K562 (cell line): Measurements from ENCODE around the gene SLAMF6. TPM values are rescaled to one million over a fixed set of nuclear protein-coding genes. Genes with fewer than 3 reads are reported as not detected.

ENCODE experiments used
- BRCA1 ChIP-seq, 2 experiments: fragments of 450-650 bp in 1 of 2; sonication (generic) in 1 of 2; formaldehyde crosslinking in 1 of 2; IDR thresholded peaks; 2 replicates each; pipeline versions ENCODE4 v1.5.0 to v1.6.1; 2017 to 2020; ENCODE audit warnings: mild to moderate bottlenecking in 1 of 2, missing genetic modification reagents in 1 of 2
- CBFA2T2 ChIP-seq: fragments of 450-650 bp; conservative IDR thresholded peaks from 2 replicates; pipeline ENCODE4 v1.6.1; 2017; ENCODE audit warnings: mild to moderate bottlenecking
- E2F8 ChIP-seq: fragments of 450-650 bp; IDR thresholded peaks from 2 replicates; pipeline ENCODE4 v1.7.1; 2018; ENCODE audit warnings: mild to moderate bottlenecking, low read depth; ENCODE audit not compliant: partially characterized antibody
- HEY1 ChIP-seq: fragments of 250-450 bp; sonication (Bioruptor Pico); IDR thresholded peaks from 2 replicates; pipeline ENCODE4 v1.5.0; 2020; ENCODE audit warnings: mild to moderate bottlenecking, moderate library complexity, borderline replicate concordance
- HNRNPUL1 ChIP-seq: fragments of 200-400 bp; formaldehyde crosslinking; IDR thresholded peaks from 2 replicates; pipeline ENCODE4 v1.6.1; 2017; ENCODE audit warnings: low read length
- IRF1 ChIP-seq: sonication (generic); formaldehyde crosslinking; IDR thresholded peaks from 2 replicates; pipeline ENCODE4 v1.8.0; 2022; ENCODE audit warnings: missing genetic modification reagents, mild to moderate bottlenecking, borderline replicate concordance
- LEF1 ChIP-seq: fragments of 450-650 bp; IDR thresholded peaks from 2 replicates; pipeline ENCODE4 v1.6.1; 2016; ENCODE audit warnings: mild to moderate bottlenecking
- NCOR1 ChIP-seq: fragments of 450-650 bp; IDR thresholded peaks from 2 replicates; pipeline ENCODE4 v1.6.1; 2016; ENCODE audit warnings: mild to moderate bottlenecking, moderate library complexity
- NFE2 ChIP-seq: IDR thresholded peaks from 2 replicates; pipeline ENCODE4 v1.6.1; 2014; ENCODE audit warnings: antibody characterized with exemption, low read depth
- TEAD4 ChIP-seq, 2 experiments: sonication (generic) in 1 of 2; formaldehyde crosslinking in 1 of 2; IDR thresholded peaks; 2 replicates each; pipeline versions ENCODE4 v1.6.1 to v1.8.0; 2012 to 2022; ENCODE audit warnings: borderline replicate concordance in 1 of 2, inconsistent platforms in 1 of 2, low read length in 1 of 2, mild to moderate bottlenecking in 1 of 2, missing genetic modification reagents in 1 of 2
- ZEB2 ChIP-seq: fragments of 450-650 bp; IDR thresholded peaks from 2 replicates; pipeline ENCODE4 v1.6.1; 2016
- ZNF174 ChIP-seq: fragments of 250-450 bp; sonication (Bioruptor Pico); IDR thresholded peaks from 2 replicates; pipeline ENCODE4 v1.4.0; 2020; ENCODE audit warnings: mild to moderate bottlenecking
- ZNF584 ChIP-seq: fragments of 200-800 bp; sonication (Bioruptor generic); IDR thresholded peaks from 2 replicates; pipeline ENCODE4 v1.6.1; 2016; ENCODE audit warnings: low read depth, mild to moderate bottlenecking, missing genetic modification characterization, missing compliant biosample characterization
- ZNF639 ChIP-seq, 2 experiments: fragments of 200-800 bp in 1 of 2; sonication (Bioruptor generic) in 1 of 2; sonication (generic) in 1 of 2; formaldehyde crosslinking in 1 of 2; IDR thresholded peaks in 1 of 2; conservative IDR thresholded peaks in 1 of 2; 2 replicates each; pipeline versions ENCODE4 v1.5.0 to v1.6.1; 2016 to 2020; ENCODE audit warnings: missing compliant biosample characterization in 1 of 2, missing genetic modification characterization in 1 of 2, missing genetic modification reagents in 1 of 2
- polyA plus RNA-seq, 8 experiments: library from polyadenylated mRNA; depleted of rRNA in 4 of 8; stranded (reverse) in 5 of 8; unstranded in 3 of 8; fragments of >200 nt; fragmentation: Nextera tagmentation in 2 of 8; fragmentation: Illumina TruSeq in 1 of 8; extraction: Ambion mirVana in 2 of 8; extraction: Trizol in 1 of 8; gene quantifications; 2 replicates each; pipeline versions ENCODE4 v1.2.1 to v1.2.3, GENCODE V29; 2011 to 2014; ENCODE audit warnings: inconsistent platforms in 1 of 8, missing spikeins in 1 of 8
- total RNA-seq, 7 experiments: library from RNA; depleted of rRNA in 6 of 7; stranded (reverse); fragments of >200 nt in 6 of 7; fragmentation: Illumina TruSeq in 2 of 7; extraction: Trizol in 2 of 7; gene quantifications; 2 replicates each; pipeline versions ENCODE4 v1.2.1 to v1.2.3, GENCODE V29; 2011 to 2021; ENCODE audit warnings: low replicate concordance in 1 of 7
- TF ChIP-seq, protein P1 (sequence below): fragments of 150-350 bp; conservative IDR thresholded peaks from 2 replicates; pipeline ENCODE4 v1.6.1; 2014; ENCODE audit warnings: low read length

The SLAMF6 gene
- total and polyA plus RNA-seq, 9 of the 15 experiments (the other 6 are each of a cell fraction or from before 2014, with no cell fraction given) = 0.56 to 4.8 (median 1.1) TPM

DNA sequence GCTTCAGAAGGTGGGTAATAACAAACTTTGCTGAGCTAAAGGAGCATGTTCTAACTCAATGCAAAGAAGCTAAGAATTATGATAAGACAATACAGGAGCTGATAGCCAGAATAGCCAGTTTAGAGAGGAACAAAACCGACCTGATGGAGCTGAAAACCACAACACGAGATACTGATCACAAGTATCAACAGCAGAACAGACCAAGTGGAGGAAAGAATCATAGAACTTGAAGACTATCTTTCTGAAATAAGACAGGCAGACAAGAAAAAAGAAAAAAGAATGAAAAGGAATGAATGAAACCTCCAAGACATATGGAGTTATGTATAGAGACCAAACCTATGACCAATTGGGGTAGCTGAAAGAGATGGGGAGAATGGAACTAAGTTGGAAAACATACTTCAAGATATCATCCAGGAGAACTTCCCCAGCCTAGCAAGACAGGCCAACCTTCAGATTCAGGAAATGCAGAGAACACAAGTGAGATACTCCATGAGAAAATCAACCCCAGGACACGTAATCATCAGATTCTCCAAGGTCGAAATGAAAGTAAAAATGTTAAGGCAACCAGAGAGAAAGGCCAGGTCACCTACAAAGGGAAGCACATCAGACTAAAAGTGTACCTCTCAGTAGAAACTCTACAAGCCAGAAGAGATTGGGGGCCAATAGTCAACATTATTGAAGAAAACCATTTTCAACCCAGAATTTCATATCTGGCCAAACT lies 35.8 kb upstream of the SLAMF6 start (continued):
- TF ChIP-seq IRF1 (CRISPR knock-in tag) (no peak), ZNF639 (CRISPR knock-in tag; conservative IDR thresholded peaks at IDR 0.05 in 1 of 2, IDR thresholded peaks at IDR 0.05 in 1 of 2) (peak in 1 of 2 experiments; percentile 35; a peak in 1 of 4 replicates), ZNF584 (CRISPR knock-in tag) (no peak), CBFA2T2 (no peak), TEAD4 (IDR thresholded peaks at IDR 0.05; ENCODE audit: low read length) (peak; percentile 28; the same call in 1 of the 2 replicates), TEAD4 (CRISPR knock-in tag; IDR thresholded peaks at IDR 0.05; ENCODE audit: borderline replicate concordance) (no peak), ZEB2 (0 out of 2 replicates have a peak, but pooled peaks have one; percentile 52), ZNF174 (no peak), HEY1 (CRISPR knock-in tag) (no peak), E2F8 (no peak), LEF1 (peak; percentile 39; the same call in 1 of the 2 replicates), NCOR1 (peak; percentile 7; the same call in 1 of the 2 replicates), BRCA1 (IDR thresholded peaks at IDR 0.05) (no peak), BRCA1 (CRISPR knock-in tag; IDR thresholded peaks at IDR 0.05) (no peak), NFE2 (no peak), HNRNPUL1 (no peak)
- TF ChIP-seq, protein P1, sequence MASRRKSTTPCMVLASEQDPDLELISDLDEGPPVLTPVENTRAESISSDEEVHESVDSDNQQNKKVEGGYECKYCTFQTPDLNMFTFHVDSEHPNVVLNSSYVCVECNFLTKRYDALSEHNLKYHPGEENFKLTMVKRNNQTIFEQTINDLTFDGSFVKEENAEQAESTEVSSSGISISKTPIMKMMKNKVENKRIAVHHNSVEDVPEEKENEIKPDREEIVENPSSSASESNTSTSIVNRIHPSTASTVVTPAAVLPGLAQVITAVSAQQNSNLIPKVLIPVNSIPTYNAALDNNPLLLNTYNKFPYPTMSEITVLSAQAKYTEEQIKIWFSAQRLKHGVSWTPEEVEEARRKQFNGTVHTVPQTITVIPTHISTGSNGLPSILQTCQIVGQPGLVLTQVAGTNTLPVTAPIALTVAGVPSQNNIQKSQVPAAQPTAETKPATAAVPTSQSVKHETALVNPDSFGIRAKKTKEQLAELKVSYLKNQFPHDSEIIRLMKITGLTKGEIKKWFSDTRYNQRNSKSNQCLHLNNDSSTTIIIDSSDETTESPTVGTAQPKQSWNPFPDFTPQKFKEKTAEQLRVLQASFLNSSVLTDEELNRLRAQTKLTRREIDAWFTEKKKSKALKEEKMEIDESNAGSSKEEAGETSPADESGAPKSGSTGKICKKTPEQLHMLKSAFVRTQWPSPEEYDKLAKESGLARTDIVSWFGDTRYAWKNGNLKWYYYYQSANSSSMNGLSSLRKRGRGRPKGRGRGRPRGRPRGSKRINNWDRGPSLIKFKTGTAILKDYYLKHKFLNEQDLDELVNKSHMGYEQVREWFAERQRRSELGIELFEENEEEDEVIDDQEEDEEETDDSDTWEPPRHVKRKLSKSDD = no peak
